Melanocyte of skin (primary cell): ENCODE data around the gene PANX3. TPM values are rescaled to one million over a fixed set of nuclear protein-coding genes. Genes with fewer than 3 reads are reported as not detected.

Experiments
- small RNA-seq, 2 donors: library from RNA; depleted of rRNA; stranded (forward); fragments of <200 nt; gene quantifications; one replicate each; pipeline ENCODE3, GENCODE V24; 2012
- total RNA-seq, 2 donors: library from RNA; depleted of rRNA; stranded (reverse); fragments of >200 nt; gene quantifications; 2 replicates each; pipeline ENCODE4 v1.2.3, GENCODE V29; 2012

The PANX3 gene
- not detected for total RNA-seq

GRCh38 chr11:124611064-124611463 is at the start of gene PANX3:
PANX3 (plus strand) TSS chr11:124611428; CDS start chr11:124611557, 129 bp downstream.

GRCh38 chr11:124569697-124570096 is 41.5 kb upstream of the PANX3 start, which contains the start of gene OR8A1:
OR8A1 (plus strand) TSS chr11:124569997; CDS start chr11:124570120, 123 bp downstream.

GRCh38 chr11:124622531-124623451 is 11.6 kb downstream of the PANX3 start, which contains the start of gene TBRG1:
TBRG1 (plus strand) TSS chr11:124622864; CDS start chr11:124623084, 220 bp downstream.

Small RNA genes within 50 kb of the gene (small RNA-seq; reads per million reads assigned to genes)
- 0 reads per million in 2 donors for gene RNA5SP352

Other genes with a start within 250 kb of the PANX3 start
- not detected for gene OR8B2, start 226.9 kb upstream of the PANX3 start, total RNA-seq
- not detected for gene OR8B3, start 212.4 kb upstream of the PANX3 start, total RNA-seq
- not detected for gene OR8B4, start 186.6 kb upstream of the PANX3 start, total RNA-seq
- not detected for gene OR8B8, start 165.7 kb upstream of the PANX3 start, total RNA-seq
- not detected for gene OR8B12, start 67.8 kb upstream of the PANX3 start, total RNA-seq
- gene OR8A1, start 41.4 kb upstream of the PANX3 start, total RNA-seq, result not detected
- gene TBRG1, start 11.4 kb downstream of the PANX3 start, total RNA-seq, result 10 to 100 TPM; 19.6 to 27.2 TPM
- 1 to 10 TPM; 6.7 to 8.9 TPM for gene SIAE, start 62.3 kb downstream of the PANX3 start, total RNA-seq
- gene SPA17, start 62.5 kb downstream of the PANX3 start, total RNA-seq, result 1 to 10 TPM; 6.0 to 6.9 TPM
- gene NRGN, start 128.5 kb downstream of the PANX3 start, total RNA-seq, result 1 to 10 TPM in 1 of 2 donors, under 1 TPM in 1; 0.33 to 1.4 TPM
- not detected for gene VSIG2, start 140.8 kb downstream of the PANX3 start, total RNA-seq
- under 1 TPM in 1 of 2 donors, not detected in 1; under 0.01 TPM for gene ESAM, start 150.9 kb downstream of the PANX3 start, total RNA-seq
- 1 to 10 TPM; 5.2 to 8.3 TPM for gene MSANTD2, start 189.0 kb downstream of the PANX3 start, total RNA-seq